Lower leg skin (tissue), 3 donors: Measurements from ENCODE around the gene ZNF341.

Experiments
- POLR2A ChIP-seq, 2 donors: fragments of 450-650 bp; IDR thresholded peaks; one replicate each; pipeline ENCODE4 v1.6.1; 2016 to 2017; ENCODE audit warnings: antibody characterized with exemption in 2 of 2, mild to moderate bottlenecking in 1 of 2, moderate library complexity in 1 of 2
- TF ChIP-seq, protein P1 (sequence below), 3 donors: fragments of 450-650 bp; IDR thresholded peaks; one replicate each; pipeline ENCODE4 v1.5.1; 2016; ENCODE audit warnings: antibody characterized with exemption in 3 of 3, mild to moderate bottlenecking in 3 of 3, moderate library complexity in 2 of 3

DNA sequence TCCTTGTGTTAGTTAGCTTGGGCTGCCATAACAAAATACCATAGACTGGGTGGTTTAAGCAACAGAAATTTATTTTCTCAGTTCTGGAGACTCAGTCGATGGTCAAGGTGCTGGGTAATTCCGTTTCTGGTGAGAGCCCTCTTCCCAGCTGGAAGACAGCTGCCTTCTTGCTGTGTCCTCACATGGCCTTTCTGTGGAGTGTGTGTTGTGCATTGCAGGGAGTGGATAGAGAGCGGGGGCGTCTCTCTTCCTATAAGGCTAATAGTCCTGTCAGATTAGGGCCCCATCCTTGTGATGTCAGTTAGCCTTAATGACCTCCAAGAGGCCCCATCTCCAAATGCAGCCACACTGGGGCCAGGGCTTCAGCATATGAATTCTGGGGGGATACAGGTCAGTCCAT lies 98.6 kb downstream of the ZNF341 start:
- TF ChIP-seq, protein P1, sequence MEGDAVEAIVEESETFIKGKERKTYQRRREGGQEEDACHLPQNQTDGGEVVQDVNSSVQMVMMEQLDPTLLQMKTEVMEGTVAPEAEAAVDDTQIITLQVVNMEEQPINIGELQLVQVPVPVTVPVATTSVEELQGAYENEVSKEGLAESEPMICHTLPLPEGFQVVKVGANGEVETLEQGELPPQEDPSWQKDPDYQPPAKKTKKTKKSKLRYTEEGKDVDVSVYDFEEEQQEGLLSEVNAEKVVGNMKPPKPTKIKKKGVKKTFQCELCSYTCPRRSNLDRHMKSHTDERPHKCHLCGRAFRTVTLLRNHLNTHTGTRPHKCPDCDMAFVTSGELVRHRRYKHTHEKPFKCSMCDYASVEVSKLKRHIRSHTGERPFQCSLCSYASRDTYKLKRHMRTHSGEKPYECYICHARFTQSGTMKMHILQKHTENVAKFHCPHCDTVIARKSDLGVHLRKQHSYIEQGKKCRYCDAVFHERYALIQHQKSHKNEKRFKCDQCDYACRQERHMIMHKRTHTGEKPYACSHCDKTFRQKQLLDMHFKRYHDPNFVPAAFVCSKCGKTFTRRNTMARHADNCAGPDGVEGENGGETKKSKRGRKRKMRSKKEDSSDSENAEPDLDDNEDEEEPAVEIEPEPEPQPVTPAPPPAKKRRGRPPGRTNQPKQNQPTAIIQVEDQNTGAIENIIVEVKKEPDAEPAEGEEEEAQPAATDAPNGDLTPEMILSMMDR (IDR thresholded peaks at IDR 0.05) = no peak
- no peak for TF ChIP-seq POLR2A (IDR thresholded peaks at IDR 0.05)
